Sigmoid colon (tissue), 7 donors: ENCODE measurements around the gene POU6F1. TPM values are rescaled to one million over a fixed set of nuclear protein-coding genes. Genes with fewer than 3 reads are reported as not detected.
A peak's percentile ranks its signal among the peaks of the same experiment; 100 is the strongest.

ENCODE experiments used
- DNase-seq: peaks from one replicate; pipeline ENCODE4 v3.0.0-alpha.2; 2019
- H3K27ac ChIP-seq, 4 donors: fragments of 200-600 bp; sonication (generic); one replicate each; pipeline ENCODE4 v1.5.1; 2016 to 2019; ENCODE audit warnings: mild to moderate bottlenecking in 1 of 4
- H3K27me3 ChIP-seq, 3 donors: fragments of 200-600 bp; sonication (generic); one replicate each; pipeline ENCODE4 v1.5.1; 2019; ENCODE audit warnings: mild to moderate bottlenecking in 1 of 3
- H3K36me3 ChIP-seq, 4 donors: fragments of 200-600 bp; sonication (generic); one replicate each; pipeline ENCODE4 v1.5.1; 2016 to 2019
- H3K4me1 ChIP-seq, 4 donors: fragments of 200-600 bp; sonication (generic); one replicate each; pipeline ENCODE4 v1.5.1; 2017 to 2019
- H3K4me3 ChIP-seq, 4 donors: fragments of 200-600 bp; sonication (generic); one replicate each; pipeline ENCODE4 v1.5.1; 2017 to 2019; ENCODE audit warnings: mild to moderate bottlenecking in 2 of 4, moderate library complexity in 1 of 4
- H3K9me3 ChIP-seq, 4 donors: fragments of 200-600 bp in 3 of 4; sonication (generic) in 3 of 4; one replicate each; pipeline versions ENCODE4 v1.5.1 to v1.6.1; 2013 to 2019
- CTCF ChIP-seq, 4 experiments: fragments of 450-650 bp in 3 of 4; fragments of 200-600 bp in 1 of 4; IDR thresholded peaks; one replicate each; pipeline ENCODE4 v1.5.1; 2016 to 2019; ENCODE audit warnings: antibody characterized with exemption in 4 of 4, mild to moderate bottlenecking in 3 of 4, moderate library complexity in 2 of 4
- EP300 ChIP-seq, 4 donors: sonication (generic); formaldehyde crosslinking; IDR thresholded peaks; one replicate each; pipeline ENCODE4 v1.6.1; 2017; ENCODE audit warnings: antibody characterized with exemption in 4 of 4
- POLR2A ChIP-seq, 2 donors: fragments of 450-650 bp; IDR thresholded peaks; one replicate each; pipeline ENCODE4 v1.6.1; 2016; ENCODE audit warnings: antibody characterized with exemption in 2 of 2, mild to moderate bottlenecking in 2 of 2, moderate library complexity in 2 of 2
- POLR2AphosphoS5 ChIP-seq, 4 donors: sonication (generic); formaldehyde crosslinking; IDR thresholded peaks; one replicate each; pipeline ENCODE4 v1.6.1; 2017; ENCODE audit warnings: antibody characterized with exemption in 4 of 4
- WGBS, 2 donors: extraction: QIAGEN DNeasy Blood & Tissue Kit; methylation state at CpG; one replicate each; pipeline ENCODE4 v1.1.7; 2013; 5-methylcytosine and 5-hydroxymethylcytosine counted together
- intact Hi-C: fragments of 100-400 bp; cut with DNase I; formaldehyde crosslinking; loops from one replicate; pipeline ENCODE4 v1.15.1; 2023
- polyA plus RNA-seq, 3 donors: library from polyadenylated mRNA; stranded (reverse); fragments of 200-250 nt; gene quantifications; one replicate each; pipeline ENCODE4 v1.2.3, GENCODE V29; 2013
- total RNA-seq, 4 donors: library from RNA; depleted of rRNA; stranded (reverse); fragments of >200 nt; gene quantifications; one replicate each; pipeline ENCODE4 v1.1.0, GENCODE V29; 2016
- donor health status: healthy with polysubstance abuse.
- donor health status: Bipolar disorder and iron deficiency.
- donor health status: healthy.

The POU6F1 gene
- total and polyA plus RNA-seq, 7 donors: 1.2 to 15.8 (median 5.8) TPM

- H3K4me1 ChIP-seq: peaks cover 0 to 16% (median 13%) of the 10 kb centered on the region in 4 donors
- peak overlapping the region in 1 of 4 donors; percentile 22 for H3K27ac ChIP-seq
- TF ChIP-seq CTCF (IDR thresholded peaks at IDR 0.05) (no peak), EP300 (IDR thresholded peaks at IDR 0.05) (no peak), POLR2A (IDR thresholded peaks at IDR 0.05) (no peak), POLR2AphosphoS5 (IDR thresholded peaks at IDR 0.05) (no peak)
- H3K4me3 ChIP-seq: no peak overlapping the region
- H3K9me3 ChIP-seq: no peaks in the 10 kb centered on the region
- 90 to 91% methylated on average over 11 of the region's 11 CpGs for WGBS, 2 donors
- peaks cover 15 to 51% (median 24%) of the 10 kb centered on the region in 4 donors for H3K36me3 ChIP-seq
- no peak for DNase-seq
- no peaks in the 10 kb centered on the region for H3K27me3 ChIP-seq
- intact Hi-C loops: no loop called here
Observed at GRCh38 chr12:51245476-51246253, 27.8 kb upstream of the POU6F1 start.

- intact Hi-C loops: no loop called here
- H3K27me3 ChIP-seq: no peaks in the 10 kb centered on the region
- no peak overlapping the region for H3K4me3 ChIP-seq
- TF ChIP-seq CTCF (IDR thresholded peaks at IDR 0.05) (no peak), POLR2AphosphoS5 (IDR thresholded peaks at IDR 0.05) (no peak), POLR2A (IDR thresholded peaks at IDR 0.05) (no peak), EP300 (IDR thresholded peaks at IDR 0.05) (no peak)
- 84 to 90% methylated on average over 4 of the region's 4 CpGs for WGBS, 2 donors
- peaks cover 20 to 60% (median 29%) of the 10 kb centered on the region in 4 donors for H3K36me3 ChIP-seq
- no peak for DNase-seq
- H3K4me1 ChIP-seq: peaks cover 0 to 28% (median 24%) of the 10 kb centered on the region in 4 donors
- no peaks in the 10 kb centered on the region for H3K9me3 ChIP-seq
- H3K27ac ChIP-seq: no peak overlapping the region
Observed at GRCh38 chr12:51244269-51244668, 26.4 kb upstream of the POU6F1 start.

- H3K4me3 ChIP-seq: no peak overlapping the region
- 68 to 74% methylated on average over 7 of the region's 7 CpGs for WGBS, 2 donors
- no peak for DNase-seq
- intact Hi-C loops: no loop called here
- peaks cover 0 to 32% (median 26%) of the 10 kb centered on the region in 4 donors for H3K4me1 ChIP-seq
- H3K36me3 ChIP-seq: peaks cover 20 to 60% (median 29%) of the 10 kb centered on the region in 4 donors
- H3K27me3 ChIP-seq: no peaks in the 10 kb centered on the region
- no peak overlapping the region for H3K27ac ChIP-seq
- TF ChIP-seq POLR2AphosphoS5 (IDR thresholded peaks at IDR 0.05): no peak
- no peak for TF ChIP-seq EP300 (IDR thresholded peaks at IDR 0.05)
- no peak for TF ChIP-seq CTCF (IDR thresholded peaks at IDR 0.05)
- no peak for TF ChIP-seq POLR2A (IDR thresholded peaks at IDR 0.05)
- no peaks in the 10 kb centered on the region for H3K9me3 ChIP-seq
Observed at GRCh38 chr12:51242876-51243275, 25.0 kb upstream of the POU6F1 start.

- no peaks in the 10 kb centered on the region for H3K27me3 ChIP-seq
- intact Hi-C loops: no loop called here
- no peaks in the 10 kb centered on the region for H3K9me3 ChIP-seq
- TF ChIP-seq EP300 (IDR thresholded peaks at IDR 0.05) (no peak), POLR2A (IDR thresholded peaks at IDR 0.05) (no peak), POLR2AphosphoS5 (IDR thresholded peaks at IDR 0.05) (peak in 1 of 4 donors; percentile 23)
- peaks cover 20 to 60% (median 29%) of the 10 kb centered on the region in 4 donors for H3K36me3 ChIP-seq
- WGBS, 2 donors: 68 to 88% methylated on average over 7 of the region's 7 CpGs
- H3K4me3 ChIP-seq: no peak overlapping the region
- DNase-seq: peak; percentile 73
- H3K4me1 ChIP-seq: peaks cover 0 to 29% (median 23%) of the 10 kb centered on the region in 4 donors
- no peak overlapping the region for H3K27ac ChIP-seq
Observed at GRCh38 chr12:51242120-51242519, 24.3 kb upstream of the POU6F1 start.

- Histone ChIP-seq H3K36me3 (peaks cover 20 to 60% (median 29%) of the 10 kb centered on the region in 4 donors), H3K27ac (peak overlapping the region in 1 of 4 donors; percentile 100), H3K9me3 (no peaks in the 10 kb centered on the region), H3K4me3 (no peak overlapping the region), H3K27me3 (no peaks in the 10 kb centered on the region), H3K4me1 (peaks cover 0 to 29% (median 23%) of the 10 kb centered on the region in 4 donors)
- DNase-seq: no peak
- intact Hi-C loops: no loop called here
- WGBS, 2 donors: 54 to 71% methylated on average over 2 of the region's 2 CpGs
- no peak for TF ChIP-seq POLR2A (IDR thresholded peaks at IDR 0.05)
- TF ChIP-seq POLR2AphosphoS5 (IDR thresholded peaks at IDR 0.05): no peak
- TF ChIP-seq EP300 (IDR thresholded peaks at IDR 0.05): no peak
- TF ChIP-seq CTCF (IDR thresholded peaks at IDR 0.05): no peak
Observed at GRCh38 chr12:51240971-51241370, 23.1 kb upstream of the POU6F1 start.
